IPS-18a (cell line): ENCODE measurements around the gene PRKAR1B.
"Not testable (repeated sequence)": the region's sequence is repeated elsewhere in the genome, so short reads cannot be mapped to it uniquely, and the experiment has no call there.

Experiments used
- H3K27ac ChIP-seq: one replicate; pipeline ENCODE4 v1.5.1; 2013; ENCODE audit warnings: low read length
- H3K27me3 ChIP-seq: one replicate; pipeline ENCODE4 v1.6.1; 2013; ENCODE audit warnings: mild to moderate bottlenecking, low read length; ENCODE audit not compliant: control insufficient read depth, insufficient read depth
- H3K36me3 ChIP-seq: one replicate; pipeline ENCODE4 v1.6.1; 2013; ENCODE audit warnings: low read depth, low read length; ENCODE audit not compliant: control insufficient read depth
- H3K4me1 ChIP-seq: one replicate; pipeline ENCODE4 v1.6.1; 2013; ENCODE audit warnings: low read depth, low read length; ENCODE audit not compliant: control insufficient read depth
- H3K4me3 ChIP-seq: one replicate; pipeline ENCODE4 v1.5.1; 2013; ENCODE audit warnings: low read length
- H3K9ac ChIP-seq: one replicate; pipeline ENCODE4 v1.6.1; 2013; ENCODE audit warnings: mild to moderate bottlenecking, low read length, moderate library complexity
- H3K9me3 ChIP-seq: one replicate; pipeline ENCODE4 v1.6.1; 2013; ENCODE audit warnings: low read depth, low read length; ENCODE audit not compliant: control insufficient read depth

PRKAR1B gene

DNA sequence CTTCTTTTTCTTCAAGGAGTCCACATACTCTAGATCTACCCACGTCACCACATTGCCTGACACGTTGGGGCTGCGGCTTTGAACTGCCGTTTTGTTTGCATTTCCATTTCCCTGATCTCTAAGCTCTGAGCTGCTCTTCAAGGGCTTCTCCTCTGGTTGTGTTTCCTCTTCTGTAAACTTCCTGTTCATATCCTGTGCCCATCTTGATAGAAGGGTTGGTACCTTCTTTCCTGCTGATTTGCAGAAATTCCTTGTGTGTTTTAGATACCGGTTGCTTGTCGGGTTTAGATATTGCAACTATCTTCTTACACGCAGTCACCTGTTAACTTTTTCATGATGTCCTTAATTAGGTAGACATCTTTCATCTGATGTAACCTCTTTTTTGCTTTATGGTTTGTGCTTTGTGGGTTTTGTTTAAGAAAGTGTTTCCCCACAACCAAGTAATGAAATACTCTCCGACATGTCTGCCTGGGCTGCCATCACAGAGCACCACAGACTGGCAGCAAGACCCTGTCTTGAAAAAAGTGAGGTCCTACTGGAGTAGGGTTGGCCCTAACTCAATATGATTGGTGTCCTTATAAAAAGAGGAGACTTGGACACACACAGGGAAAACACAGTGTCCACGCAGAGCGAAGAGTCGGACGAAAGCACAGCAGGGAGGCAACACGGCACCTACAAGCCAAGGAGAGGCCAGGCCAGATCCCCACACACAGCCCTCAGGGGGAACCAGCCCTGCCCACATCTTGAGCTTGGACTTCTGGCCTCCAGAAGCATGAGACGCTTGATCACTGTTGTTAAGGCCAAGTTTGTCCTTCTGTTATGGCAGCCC lies 108.3 kb downstream of the PRKAR1B start:
- H3K27me3 ChIP-seq = no peaks in the 10 kb centered on the region
- H3K4me3 ChIP-seq = no peak overlapping the region
- H3K27ac ChIP-seq = no peak overlapping the region
- H3K9me3 ChIP-seq = peaks cover 7% of the 10 kb centered on the region
- H3K9ac ChIP-seq = no peak overlapping the region
- no peaks in the 10 kb centered on the region for H3K36me3 ChIP-seq
- H3K4me1 ChIP-seq = no peaks in the 10 kb centered on the region

GRCh38 chr7:617614-618538 lies 109.2 kb downstream of the PRKAR1B start:
- peaks cover 7% of the 10 kb centered on the region for H3K9me3 ChIP-seq
- no peak overlapping the region for H3K9ac ChIP-seq
- no peaks in the 10 kb centered on the region for H3K4me1 ChIP-seq
- H3K4me3 ChIP-seq = no peak overlapping the region
- no peak overlapping the region for H3K27ac ChIP-seq
- H3K27me3 ChIP-seq = no peaks in the 10 kb centered on the region
- H3K36me3 ChIP-seq = no peaks in the 10 kb centered on the region

DNA sequence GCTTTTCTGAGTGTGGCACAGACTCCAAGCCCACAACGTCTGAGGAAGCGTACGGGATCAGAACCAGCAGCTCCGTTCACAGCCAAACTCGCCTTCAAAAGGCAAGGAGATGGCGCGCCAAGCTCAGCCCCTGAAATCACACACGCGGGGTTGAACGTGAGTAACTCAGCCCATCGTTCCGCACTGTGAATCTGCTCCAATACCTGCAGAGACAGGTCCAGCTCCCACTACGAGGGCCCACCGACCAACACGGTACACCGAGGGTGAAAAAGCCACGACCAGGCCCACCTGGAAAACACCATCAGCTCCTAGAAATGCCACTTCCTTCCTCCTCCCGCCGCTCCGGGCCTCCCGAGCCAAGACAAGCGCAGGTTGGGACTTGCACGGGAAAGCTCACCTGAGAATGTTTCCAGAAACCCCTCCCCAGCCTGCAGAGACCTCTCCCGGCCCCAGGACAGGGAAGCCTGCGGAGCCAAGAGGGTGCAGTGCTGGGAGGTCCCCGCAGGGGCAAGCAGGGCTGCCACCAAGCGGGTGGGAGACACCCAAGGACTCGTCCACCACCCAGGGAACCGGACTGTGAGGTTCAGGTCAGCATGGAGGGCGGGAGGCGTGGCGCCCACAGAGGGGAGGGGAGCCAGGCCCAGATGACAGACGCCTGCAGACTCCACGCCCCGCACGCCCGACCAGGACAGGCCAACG lies 113.5 kb downstream of the PRKAR1B start:
- H3K36me3 ChIP-seq = no peaks in the 10 kb centered on the region
- H3K4me3 ChIP-seq = no peak overlapping the region
- H3K9me3 ChIP-seq = no peaks in the 10 kb centered on the region
- no peaks in the 10 kb centered on the region for H3K4me1 ChIP-seq
- no peaks in the 10 kb centered on the region for H3K27me3 ChIP-seq
- H3K9ac ChIP-seq = no peak overlapping the region
- H3K27ac ChIP-seq = no peak overlapping the region

DNA sequence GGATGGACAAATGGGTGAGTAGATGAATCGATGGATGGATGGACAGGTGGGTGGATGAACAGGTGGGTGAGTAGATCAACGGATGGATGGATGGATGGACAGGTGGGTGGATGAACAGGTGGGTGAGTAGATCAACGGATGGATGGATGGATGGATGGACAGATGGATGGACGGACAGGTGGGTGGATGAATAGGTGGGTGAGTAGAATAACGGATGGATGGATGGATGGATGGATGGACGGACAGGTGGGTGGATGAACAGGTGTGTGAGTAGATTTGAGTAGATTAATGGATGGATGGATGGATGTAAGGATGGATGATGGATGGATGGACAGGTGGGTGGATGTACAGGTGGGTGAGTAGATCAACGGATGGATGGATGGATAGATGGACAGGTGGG lies 115.2 kb downstream of the PRKAR1B start:
- H3K36me3 ChIP-seq, H3K27me3 ChIP-seq, H3K27ac ChIP-seq, H3K9me3 ChIP-seq, H3K4me1 ChIP-seq, H3K4me3 ChIP-seq, H3K9ac ChIP-seq: not testable (repeated sequence)

DNA sequence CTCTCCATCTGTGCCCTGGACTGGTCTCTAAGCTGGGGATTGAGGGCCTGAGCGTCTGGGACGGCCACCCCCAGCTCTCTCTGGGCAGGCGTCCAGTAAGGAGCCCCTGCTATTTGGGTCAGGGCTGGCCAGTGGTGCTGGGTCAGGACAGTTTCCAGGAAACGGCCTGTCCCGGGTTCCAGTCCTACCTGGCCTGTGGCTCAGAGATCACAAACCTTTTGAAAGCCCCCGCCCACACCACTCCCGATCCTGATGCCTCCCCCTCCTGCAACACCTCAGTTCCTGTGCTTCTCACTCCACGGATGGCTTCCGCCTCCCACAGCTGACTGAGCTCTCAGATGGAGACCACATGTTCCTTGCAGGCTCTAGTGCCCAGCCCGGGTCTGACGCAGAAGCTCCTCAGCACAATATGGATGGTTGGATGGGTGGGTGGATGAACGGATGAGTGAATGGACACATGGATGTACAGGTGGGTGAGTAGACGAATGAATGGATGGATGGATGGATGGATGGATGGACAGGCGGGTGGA lies 115.7 kb downstream of the PRKAR1B start:
- Histone ChIP-seq H3K9ac (no peak overlapping the region), H3K4me1 (no peaks in the 10 kb centered on the region), H3K27me3 (no peaks in the 10 kb centered on the region), H3K9me3 (no peaks in the 10 kb centered on the region), H3K36me3 (no peaks in the 10 kb centered on the region), H3K4me3 (no peak overlapping the region), H3K27ac (no peak overlapping the region)

- H3K27me3 ChIP-seq = no peaks in the 10 kb centered on the region
- H3K27ac ChIP-seq = no peak overlapping the region
- no peak overlapping the region for H3K4me3 ChIP-seq
- H3K9ac ChIP-seq = no peak overlapping the region
- H3K9me3 ChIP-seq = no peaks in the 10 kb centered on the region
- peaks cover 4% of the 10 kb centered on the region for H3K36me3 ChIP-seq
- H3K4me1 ChIP-seq = no peaks in the 10 kb centered on the region
These were observed 116.4 kb downstream of the PRKAR1B start for GRCh38 chr7:610531-611280.

- no peak overlapping the region for H3K4me3 ChIP-seq
- no peaks in the 10 kb centered on the region for H3K27me3 ChIP-seq
- peaks cover 8% of the 10 kb centered on the region for H3K36me3 ChIP-seq
- H3K4me1 ChIP-seq = no peaks in the 10 kb centered on the region
- H3K9me3 ChIP-seq = no peaks in the 10 kb centered on the region
- no peak overlapping the region for H3K9ac ChIP-seq
- H3K27ac ChIP-seq = no peak overlapping the region
These were observed 116.9 kb downstream of the PRKAR1B start for GRCh38 chr7:610141-610530.

DNA sequence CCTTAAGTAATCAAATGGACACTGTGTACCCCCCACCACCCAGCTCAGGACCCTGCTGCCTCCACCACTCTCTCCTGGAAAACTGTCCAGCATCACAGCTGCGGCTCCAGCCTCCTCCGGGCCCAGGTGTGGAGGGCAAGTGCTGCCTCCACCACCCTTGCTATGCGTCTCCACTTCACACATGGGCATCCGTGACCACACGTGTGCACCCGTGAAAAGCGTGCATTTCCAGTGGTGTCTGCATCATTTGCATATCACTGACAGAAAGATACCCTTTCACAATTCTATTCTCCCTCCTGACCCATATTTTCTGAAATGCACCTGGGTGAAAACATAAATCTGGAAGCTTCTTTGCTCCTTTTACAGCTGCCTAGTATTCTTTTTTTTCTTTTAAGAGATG lies 117.7 kb downstream of the PRKAR1B start:
- H3K36me3 ChIP-seq = peaks cover 8% of the 10 kb centered on the region
- H3K4me3 ChIP-seq = no peak overlapping the region
- H3K9me3 ChIP-seq = no peaks in the 10 kb centered on the region
- H3K27ac ChIP-seq = no peak overlapping the region
- H3K4me1 ChIP-seq = no peaks in the 10 kb centered on the region
- H3K9ac ChIP-seq = no peak overlapping the region
- no peaks in the 10 kb centered on the region for H3K27me3 ChIP-seq

GRCh38 chr7:608954-609353 lies 118.1 kb downstream of the PRKAR1B start:
- no peak overlapping the region for H3K27ac ChIP-seq
- no peaks in the 10 kb centered on the region for H3K9me3 ChIP-seq
- H3K4me3 ChIP-seq = no peak overlapping the region
- H3K36me3 ChIP-seq = peaks cover 8% of the 10 kb centered on the region
- no peaks in the 10 kb centered on the region for H3K4me1 ChIP-seq
- no peaks in the 10 kb centered on the region for H3K27me3 ChIP-seq
- no peak overlapping the region for H3K9ac ChIP-seq

DNA sequence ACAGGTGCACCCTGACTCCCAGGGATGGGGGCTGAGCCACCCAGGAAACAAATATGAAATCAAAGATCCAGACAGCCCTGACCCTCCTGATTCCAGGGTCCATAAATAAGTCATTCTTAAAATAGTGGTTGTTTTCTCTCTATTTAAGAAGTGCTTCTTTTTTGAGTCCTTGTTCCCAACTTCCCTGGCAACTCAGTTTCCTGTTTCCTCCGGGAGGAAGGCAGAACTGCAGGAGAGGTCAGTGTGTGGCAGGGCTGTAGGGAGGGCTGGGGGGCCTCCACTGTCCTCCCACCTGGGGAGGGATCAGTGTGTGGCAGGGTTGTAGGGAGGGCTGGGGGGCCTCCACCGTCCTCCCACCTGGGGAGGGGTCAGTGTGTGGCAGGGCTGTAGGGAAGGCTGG lies 118.7 kb downstream of the PRKAR1B start:
- Histone ChIP-seq H3K9ac (no peak overlapping the region), H3K27ac (no peak overlapping the region), H3K36me3 (peaks cover 8% of the 10 kb centered on the region), H3K4me3 (no peak overlapping the region), H3K4me1 (no peaks in the 10 kb centered on the region), H3K27me3 (no peaks in the 10 kb centered on the region), H3K9me3 (no peaks in the 10 kb centered on the region)

GRCh38 chr7:607938-608337 lies 119.1 kb downstream of the PRKAR1B start:
- no peaks in the 10 kb centered on the region for H3K4me1 ChIP-seq
- no peak overlapping the region for H3K9ac ChIP-seq
- no peaks in the 10 kb centered on the region for H3K27me3 ChIP-seq
- H3K4me3 ChIP-seq = no peak overlapping the region
- H3K36me3 ChIP-seq = peaks cover 8% of the 10 kb centered on the region
- no peak overlapping the region for H3K27ac ChIP-seq
- H3K9me3 ChIP-seq = no peaks in the 10 kb centered on the region
